Mesendoderm (in vitro differentiated cells): ENCODE data around the gene TTC39B.

Experiments used
- DNase-seq: peaks from one replicate; pipeline ENCODE4 v3.0.0; 2013
- H2AK5ac ChIP-seq: 2 replicates; pipeline ENCODE4 v1.6.1; 2013; ENCODE audit warnings: low read length, inconsistent platforms
- H2BK120ac ChIP-seq: 2 replicates; pipeline ENCODE4 v1.6.1; 2013; ENCODE audit warnings: low read depth, mild to moderate bottlenecking, low read length, moderate library complexity, mixed read lengths
- H2BK15ac ChIP-seq: replicated peaks from 2 replicates; pipeline ENCODE4 v1.6.1; 2013; ENCODE audit warnings: low read depth, mild to moderate bottlenecking, moderate library complexity
- H2BK5ac ChIP-seq: 2 replicates; pipeline ENCODE4 v1.6.1; 2013; ENCODE audit warnings: low read length, inconsistent platforms
- H3K18ac ChIP-seq: 2 replicates; pipeline ENCODE4 v1.6.1; 2013; ENCODE audit warnings: mild to moderate bottlenecking, low read length, mixed read lengths
- H3K23ac ChIP-seq: one replicate; pipeline ENCODE4 v1.6.1; 2013; ENCODE audit warnings: low read length
- H3K27ac ChIP-seq: 2 replicates; pipeline ENCODE4 v1.5.1; 2013; ENCODE audit warnings: low read depth, mild to moderate bottlenecking, inconsistent platforms, low read length, moderate library complexity
- H3K27me3 ChIP-seq: 2 replicates; pipeline ENCODE4 v1.6.1; 2013; ENCODE audit warnings: low read length, control low read depth, mild to moderate bottlenecking, inconsistent platforms; ENCODE audit not compliant: insufficient read depth, poor library complexity
- H3K36me3 ChIP-seq: 2 replicates; pipeline ENCODE4 v1.6.1; 2013; ENCODE audit warnings: low read length, inconsistent platforms; ENCODE audit not compliant: control insufficient read depth, insufficient read depth
- H3K4ac ChIP-seq: one replicate; pipeline ENCODE4 v1.6.1; 2013; ENCODE audit warnings: low read depth, mild to moderate bottlenecking, low read length, moderate library complexity
- H3K4me1 ChIP-seq: 2 replicates; pipeline ENCODE4 v1.6.1; 2013; ENCODE audit warnings: low read depth, low read length, inconsistent platforms; ENCODE audit not compliant: control insufficient read depth
- H3K4me2 ChIP-seq: 2 replicates; pipeline ENCODE4 v1.6.1; 2013; ENCODE audit warnings: low read length
- H3K4me3 ChIP-seq: 2 replicates; pipeline ENCODE4 v1.5.1; 2013; ENCODE audit warnings: mild to moderate bottlenecking, low read length
- H3K56ac ChIP-seq: one replicate; pipeline ENCODE4 v1.6.1; 2013; ENCODE audit warnings: low read length
- H3K79me1 ChIP-seq: 2 replicates; pipeline ENCODE4 v1.6.1; 2013; ENCODE audit warnings: low read length, inconsistent platforms
- H3K79me2 ChIP-seq: 2 replicates; pipeline ENCODE4 v1.6.1; 2013; ENCODE audit warnings: mild to moderate bottlenecking, low read length; ENCODE audit not compliant: control insufficient read depth, insufficient read depth
- H3K9ac ChIP-seq: 2 replicates; pipeline ENCODE4 v1.6.1; 2013; ENCODE audit warnings: low read length, inconsistent platforms
- H4K5ac ChIP-seq: one replicate; pipeline ENCODE4 v1.6.1; 2013; ENCODE audit warnings: low read length
- H4K8ac ChIP-seq: one replicate; pipeline ENCODE4 v1.6.1; 2013; ENCODE audit warnings: low read depth, mild to moderate bottlenecking, control low read depth, low read length, moderate library complexity
- WGBS: extraction: QIAGEN DNeasy Blood & Tissue Kit; methylation state at CpG from one replicate; pipeline ENCODE4 v1.1.7; 2013; ENCODE audit warnings: low lambda C conversion rate, missing lambda C conversion rate; ENCODE audit not compliant: insufficient coverage; ENCODE audit errors: extremely low coverage; 5-methylcytosine and 5-hydroxymethylcytosine counted together

TTC39B gene

DNA sequence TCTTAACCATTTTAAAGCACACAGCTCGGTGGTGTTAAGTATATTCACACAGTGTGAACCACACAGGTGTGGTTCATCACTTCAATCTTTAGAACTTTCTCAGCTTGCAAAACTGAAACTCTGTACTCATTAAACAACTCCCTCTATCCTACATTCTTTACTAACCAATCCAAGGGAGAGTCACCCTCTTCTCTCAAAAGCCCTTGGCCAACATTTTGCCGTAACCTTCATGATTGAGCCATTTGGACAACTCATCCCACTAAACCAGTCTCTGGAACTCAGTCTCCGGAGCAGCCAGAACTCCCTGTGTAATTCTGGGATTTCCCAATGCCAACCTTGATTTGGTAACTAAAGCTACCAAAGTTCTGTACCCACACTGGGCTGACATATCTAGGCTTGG lies 84.7 kb downstream of the TTC39B start:
- no peak overlapping the region for H3K9ac ChIP-seq
- H3K4ac ChIP-seq: no peak overlapping the region
- no peak overlapping the region for H3K18ac ChIP-seq
- no peak overlapping the region for H2AK5ac ChIP-seq
- H3K79me2 ChIP-seq: no peaks in the 10 kb centered on the region
- H3K4me1 ChIP-seq: no peaks in the 10 kb centered on the region
- no peak overlapping the region for H3K4me3 ChIP-seq
- H4K5ac ChIP-seq: no peak overlapping the region
- H3K23ac ChIP-seq: no peak overlapping the region
- DNase-seq: no peak
- H3K36me3 ChIP-seq: no peaks in the 10 kb centered on the region
- H2BK15ac ChIP-seq: no peak overlapping the region
- no peaks in the 10 kb centered on the region for H3K27me3 ChIP-seq
- H3K4me2 ChIP-seq: no peak overlapping the region
- H3K27ac ChIP-seq: no peak overlapping the region
- H3K79me1 ChIP-seq: no peaks in the 10 kb centered on the region
- no peak overlapping the region for H2BK5ac ChIP-seq
- H4K8ac ChIP-seq: no peak overlapping the region
- H2BK120ac ChIP-seq: no peak overlapping the region
- WGBS: no CpG with 5 or more reads among the region's 3 CpGs
- no peak overlapping the region for H3K56ac ChIP-seq

DNA sequence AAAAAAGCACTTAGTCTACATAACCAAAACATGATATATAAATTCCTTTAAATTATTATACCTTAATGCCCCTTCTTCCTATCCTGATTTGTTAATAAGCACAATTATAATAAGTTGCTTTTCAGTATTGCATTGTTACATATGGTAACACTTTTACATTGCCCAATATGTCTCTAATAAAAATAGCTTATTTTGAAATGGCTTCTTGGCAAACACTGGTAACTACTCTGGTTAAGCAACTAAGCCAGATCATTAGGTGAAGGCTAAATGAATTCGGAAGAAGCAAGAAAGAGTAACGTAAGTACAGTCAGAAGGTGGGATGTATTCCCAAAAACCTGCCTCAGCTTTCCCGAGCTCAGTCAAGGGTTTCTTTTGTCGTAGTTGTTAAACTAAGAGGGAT lies 85.3 kb downstream of the TTC39B start:
- Histone ChIP-seq H3K56ac (no peak overlapping the region), H4K5ac (no peak overlapping the region), H3K79me2 (no peaks in the 10 kb centered on the region), H2AK5ac (no peak overlapping the region), H3K18ac (no peak overlapping the region), H3K4me3 (no peak overlapping the region), H3K4ac (no peak overlapping the region), H3K23ac (no peak overlapping the region), H4K8ac (no peak overlapping the region), H3K27ac (no peak overlapping the region), H3K9ac (no peak overlapping the region), H3K79me1 (peaks cover 2% of the 10 kb centered on the region), H3K4me2 (no peak overlapping the region), H2BK15ac (no peak overlapping the region), H3K27me3 (no peaks in the 10 kb centered on the region), H2BK120ac (no peak overlapping the region), H3K36me3 (no peaks in the 10 kb centered on the region), H3K4me1 (no peaks in the 10 kb centered on the region), H2BK5ac (no peak overlapping the region)
- WGBS: no CpG with 5 or more reads among the region's 4 CpGs
- no peak for DNase-seq

DNA sequence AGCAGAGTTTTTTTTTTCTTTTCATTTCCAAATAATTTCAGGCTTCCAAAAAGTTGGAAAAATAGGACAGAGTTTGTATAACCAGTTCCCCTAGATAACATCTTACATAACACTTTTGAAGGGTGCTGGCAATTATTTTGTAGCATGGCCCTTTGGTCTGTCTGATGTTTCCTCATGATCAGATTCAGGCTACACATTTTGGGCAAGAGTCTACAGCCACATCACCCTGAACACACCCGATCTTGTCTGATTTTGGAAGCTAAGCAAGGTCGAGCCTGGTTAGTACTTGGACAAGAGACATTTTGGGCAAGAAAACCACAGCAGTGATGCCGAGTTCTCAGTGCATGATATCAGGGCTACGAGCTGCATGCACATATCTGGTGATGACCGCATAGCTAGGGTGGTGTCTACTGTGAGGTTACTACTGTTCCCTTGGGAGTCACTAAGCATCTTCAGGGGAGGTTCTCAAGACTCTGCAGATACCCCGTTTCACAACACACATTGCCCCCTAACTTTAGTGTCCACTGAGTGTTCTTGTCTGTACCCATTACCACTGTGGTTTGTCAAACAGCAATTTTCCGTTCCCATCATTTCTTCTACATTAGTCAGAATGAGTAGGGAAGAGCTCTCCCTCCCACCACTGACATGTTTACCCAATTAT lies 86.2 kb downstream of the TTC39B start:
- Histone ChIP-seq H3K4ac (no peak overlapping the region), H2BK5ac (no peak overlapping the region), H3K4me2 (no peak overlapping the region), H3K23ac (peak overlapping the region; percentile 97), H3K4me1 (no peaks in the 10 kb centered on the region), H3K18ac (no peak overlapping the region), H4K5ac (no peak overlapping the region), H3K9ac (no peak overlapping the region), H3K56ac (no peak overlapping the region), H2AK5ac (no peak overlapping the region), H3K4me3 (no peak overlapping the region), H3K27me3 (no peaks in the 10 kb centered on the region), H2BK15ac (no peak overlapping the region), H3K79me1 (peaks cover 2% of the 10 kb centered on the region), H3K27ac (no peak overlapping the region), H2BK120ac (no peak overlapping the region), H4K8ac (no peak overlapping the region), H3K79me2 (no peaks in the 10 kb centered on the region), H3K36me3 (no peaks in the 10 kb centered on the region)
- WGBS: no CpG with 5 or more reads among the region's 7 CpGs
- no peak for DNase-seq

DNA sequence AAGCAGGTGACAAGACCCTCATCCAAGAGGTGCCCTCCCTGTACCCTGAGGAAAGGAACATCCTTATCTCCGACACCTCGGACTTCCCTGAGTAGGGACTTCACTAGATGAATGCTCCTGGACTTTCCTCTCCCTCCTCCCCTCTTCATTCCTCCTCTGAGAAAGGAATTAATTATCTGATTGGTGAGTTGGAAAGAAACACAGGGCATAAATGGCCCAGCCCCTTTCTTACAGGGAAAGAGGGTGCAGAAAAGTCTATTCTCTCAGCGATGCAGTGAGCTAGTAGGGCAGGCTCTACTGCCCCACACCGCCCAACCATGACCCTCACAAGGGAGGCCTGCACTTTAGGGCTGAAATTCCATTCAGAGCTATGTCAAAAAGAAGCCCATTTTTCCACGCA lies 87.5 kb downstream of the TTC39B start:
- Histone ChIP-seq H2BK15ac (no peak overlapping the region), H3K27ac (no peak overlapping the region), H3K27me3 (no peaks in the 10 kb centered on the region), H3K56ac (no peak overlapping the region), H3K4ac (no peak overlapping the region), H3K18ac (no peak overlapping the region), H3K4me3 (no peak overlapping the region), H3K4me2 (no peak overlapping the region), H2BK120ac (no peak overlapping the region), H2BK5ac (no peak overlapping the region), H4K8ac (no peak overlapping the region), H3K9ac (no peak overlapping the region), H4K5ac (no peak overlapping the region), H3K23ac (no peak overlapping the region), H3K79me1 (peaks cover 2% of the 10 kb centered on the region), H2AK5ac (no peak overlapping the region), H3K79me2 (no peaks in the 10 kb centered on the region), H3K36me3 (no peaks in the 10 kb centered on the region), H3K4me1 (no peaks in the 10 kb centered on the region)
- no CpG with 5 or more reads among the region's 5 CpGs for WGBS
- DNase-seq: peak; percentile 13

DNA sequence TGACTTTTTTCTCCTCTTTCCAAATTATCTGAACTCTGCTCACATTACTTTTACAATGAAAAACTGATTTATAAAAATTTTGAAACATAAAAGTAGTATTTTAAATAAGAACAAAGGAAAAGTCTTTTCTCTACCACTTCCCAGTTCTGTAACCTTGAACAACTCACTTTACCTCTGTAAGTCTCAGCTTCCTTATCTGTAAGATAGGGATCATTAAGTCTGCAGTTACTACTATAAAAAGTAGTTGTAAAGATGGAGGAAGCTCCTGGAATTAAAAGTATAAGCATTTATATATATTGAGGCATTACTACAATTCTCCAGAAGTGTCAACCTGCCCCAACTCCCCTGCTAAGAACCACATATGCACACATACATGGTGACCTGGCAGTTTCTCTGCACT lies 88.0 kb downstream of the TTC39B start:
- H3K4me1 ChIP-seq: no peaks in the 10 kb centered on the region
- no peak overlapping the region for H3K27ac ChIP-seq
- H2AK5ac ChIP-seq: no peak overlapping the region
- no peaks in the 10 kb centered on the region for H3K79me2 ChIP-seq
- no peak overlapping the region for H3K4me3 ChIP-seq
- H3K56ac ChIP-seq: no peak overlapping the region
- no peak for DNase-seq
- H4K8ac ChIP-seq: no peak overlapping the region
- H3K27me3 ChIP-seq: no peaks in the 10 kb centered on the region
- no peak overlapping the region for H3K18ac ChIP-seq
- no peak overlapping the region for H2BK5ac ChIP-seq
- H3K36me3 ChIP-seq: no peaks in the 10 kb centered on the region
- no peak overlapping the region for H2BK120ac ChIP-seq
- H2BK15ac ChIP-seq: no peak overlapping the region
- no peak overlapping the region for H3K9ac ChIP-seq
- H3K79me1 ChIP-seq: peaks cover 2% of the 10 kb centered on the region
- H3K23ac ChIP-seq: no peak overlapping the region
- H3K4me2 ChIP-seq: no peak overlapping the region
- no peak overlapping the region for H4K5ac ChIP-seq
- H3K4ac ChIP-seq: no peak overlapping the region

DNA sequence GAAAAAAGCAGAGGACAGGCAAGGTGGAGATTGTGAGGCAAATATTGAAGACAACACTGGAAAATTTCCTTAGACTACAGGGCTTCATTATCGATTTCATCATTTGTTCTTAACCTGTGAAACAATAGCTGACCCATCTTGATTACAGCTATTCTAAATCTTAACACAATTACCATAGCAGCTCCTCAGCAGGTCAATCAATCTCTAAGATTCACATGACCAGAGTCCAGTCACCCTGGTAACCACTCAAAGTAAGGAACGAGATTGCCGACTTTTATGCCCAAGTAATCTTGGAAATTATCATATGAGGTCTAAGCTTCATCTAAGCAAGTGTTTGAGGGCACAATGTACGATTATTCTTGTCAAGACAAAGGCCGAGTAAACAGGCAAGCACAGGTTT lies 93.8 kb downstream of the TTC39B start:
- Histone ChIP-seq H3K23ac (no peak overlapping the region), H2BK5ac (no peak overlapping the region), H4K8ac (no peak overlapping the region), H4K5ac (no peak overlapping the region), H3K36me3 (no peaks in the 10 kb centered on the region), H3K79me1 (peaks cover 2% of the 10 kb centered on the region), H3K4ac (no peak overlapping the region), H2BK15ac (no peak overlapping the region), H3K18ac (no peak overlapping the region), H2AK5ac (no peak overlapping the region), H2BK120ac (no peak overlapping the region), H3K56ac (no peak overlapping the region), H3K79me2 (no peaks in the 10 kb centered on the region), H3K27me3 (no peaks in the 10 kb centered on the region), H3K4me3 (no peak overlapping the region), H3K27ac (no peak overlapping the region), H3K9ac (no peak overlapping the region), H3K4me1 (no peaks in the 10 kb centered on the region), H3K4me2 (no peak overlapping the region)
- DNase-seq: peak; percentile 6
- no CpG with 5 or more reads among the region's 5 CpGs for WGBS
